Smooth muscle cell (in vitro differentiated cells): ENCODE measurements around the gene NTRK1. TPM values are rescaled to one million over a fixed set of nuclear protein-coding genes. Genes with fewer than 3 reads are reported as not detected.

ENCODE experiments used
- DNase-seq: peaks from one replicate; lab custom pipeline; 2025; ENCODE audit not compliant: unreplicated experiment; lab: John Stamatoyannopoulos, UW
- H2AFZ ChIP-seq: fragments of 200-600 bp; sonication (generic); 2 replicates; pipeline ENCODE4 v1.6.0; 2016; ENCODE audit warnings: antibody characterized with exemption, low read depth, mild to moderate bottlenecking
- H3F3A ChIP-seq: fragments of 200-600 bp; sonication (generic); 2 replicates; pipeline ENCODE4 v1.6.0; 2017; ENCODE audit warnings: antibody characterized with exemption, low read depth
- H3K27ac ChIP-seq: fragments of 200-600 bp; sonication (generic); 2 replicates; pipeline ENCODE4 v1.5.1; 2016; ENCODE audit warnings: low read depth, mild to moderate bottlenecking
- H3K27me3 ChIP-seq: fragments of 200-600 bp; sonication (generic); 2 replicates; pipeline ENCODE4 v1.6.1; 2016; ENCODE audit warnings: low read depth, mild to moderate bottlenecking
- H3K36me3 ChIP-seq: fragments of 200-600 bp; sonication (generic); 2 replicates; pipeline ENCODE4 v1.5.1; 2016; ENCODE audit warnings: low read depth
- H3K4me1 ChIP-seq: fragments of 200-600 bp; sonication (generic); 2 replicates; pipeline ENCODE4 v1.5.1; 2016; ENCODE audit warnings: low read depth
- H3K4me2 ChIP-seq: fragments of 200-600 bp; sonication (generic); 2 replicates; pipeline ENCODE4 v1.6.0; 2016; ENCODE audit warnings: mild to moderate bottlenecking
- H3K4me3 ChIP-seq: fragments of 200-600 bp; sonication (generic); 2 replicates; pipeline ENCODE4 v1.5.1; 2016; ENCODE audit warnings: mild to moderate bottlenecking
- H3K79me2 ChIP-seq: fragments of 200-600 bp; sonication (generic); 2 replicates; pipeline ENCODE4 v1.6.0; 2016; ENCODE audit warnings: low read depth, mild to moderate bottlenecking
- H3K9ac ChIP-seq: fragments of 200-600 bp; sonication (generic); 2 replicates; pipeline ENCODE4 v1.6.0; 2016; ENCODE audit warnings: low read depth
- H3K9me3 ChIP-seq: fragments of 200-600 bp; sonication (generic); replicated peaks from 2 replicates; pipeline ENCODE4 v1.5.1; 2016; ENCODE audit warnings: low read depth
- H4K20me1 ChIP-seq: fragments of 200-600 bp; sonication (generic); 2 replicates; pipeline ENCODE4 v1.6.0; 2016; ENCODE audit warnings: low read depth
- WGBS: methylation state at CpG from one replicate; pipeline ENCODE4 v1.1.7; 2016; ENCODE audit warnings: low lambda C conversion rate; 5-methylcytosine and 5-hydroxymethylcytosine counted together
- polyA plus RNA-seq: library from polyadenylated mRNA; unstranded; fragments of >200 nt; fragmentation: Nextera tagmentation; extraction: Ambion mirVana; gene quantifications from 2 replicates; pipeline ENCODE4 v1.2.1, GENCODE V29; 2016
- total RNA-seq: library from RNA; depleted of rRNA; stranded (reverse); fragments of >200 nt; gene quantifications from 2 replicates; pipeline ENCODE4 v1.2.3, GENCODE V29; 2014
- TF ChIP-seq, protein P1 (sequence below): fragments of 200-600 bp; sonication (generic); IDR thresholded peaks from 2 replicates; pipeline ENCODE4 v1.5.1; 2017; ENCODE audit warnings: borderline replicate concordance, mild to moderate bottlenecking, antibody characterized with exemption; ENCODE audit not compliant: insufficient read depth, poor library complexity, severe bottlenecking

The NTRK1 gene
- total and polyA plus RNA-seq, 2 experiments from 2014 or later, result 0.85 to 3.6 TPM

DNA sequence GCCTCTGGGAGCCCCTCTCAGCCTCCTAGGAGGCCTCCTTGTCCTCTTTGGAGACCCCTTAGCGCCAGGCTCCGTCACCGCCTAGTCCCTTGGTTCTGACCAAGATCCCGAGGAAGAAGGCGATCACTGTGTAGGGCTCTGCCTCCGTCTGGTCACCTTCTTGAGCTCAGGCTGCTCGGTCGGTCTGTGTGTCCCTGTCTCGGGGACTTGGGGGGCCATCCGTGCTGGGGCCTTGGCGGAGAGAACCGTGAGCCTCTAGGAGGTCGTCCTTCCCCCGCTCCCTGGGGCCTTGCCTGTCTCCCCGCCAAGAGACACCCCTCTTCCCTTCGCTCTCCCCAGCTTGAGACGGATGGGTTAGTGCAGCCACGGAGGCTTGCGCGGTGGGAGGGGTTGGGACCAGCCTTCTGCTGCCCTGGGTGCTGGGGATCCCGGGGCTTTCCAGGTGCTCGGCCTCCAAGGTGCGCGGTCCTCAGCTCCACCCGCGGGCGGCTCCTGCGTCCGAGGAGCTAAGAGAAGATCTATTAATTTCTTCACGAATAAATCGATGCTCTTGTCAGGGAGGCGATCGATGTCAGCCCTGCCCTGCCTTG is 1.0 kb upstream of the NTRK1 start:
- Histone ChIP-seq H3K27me3 (peaks cover 14% of the 10 kb centered on the region), H4K20me1 (no peaks in the 10 kb centered on the region), H3K4me1 (peaks cover 29% of the 10 kb centered on the region), H3K4me2 (peak overlapping the region; percentile 96), H3K36me3 (no peaks in the 10 kb centered on the region), H3K4me3 (peak overlapping the region; percentile 57), H2AFZ (peak overlapping the region; percentile 67), H3K79me2 (no peaks in the 10 kb centered on the region), H3K9ac (no peak overlapping the region), H3K27ac (no peak overlapping the region), H3F3A (peaks cover 4% of the 10 kb centered on the region), H3K9me3 (no peaks in the 10 kb centered on the region)
- 6% methylated on average over 32 of the region's 33 CpGs for WGBS
- TF ChIP-seq, protein P1, sequence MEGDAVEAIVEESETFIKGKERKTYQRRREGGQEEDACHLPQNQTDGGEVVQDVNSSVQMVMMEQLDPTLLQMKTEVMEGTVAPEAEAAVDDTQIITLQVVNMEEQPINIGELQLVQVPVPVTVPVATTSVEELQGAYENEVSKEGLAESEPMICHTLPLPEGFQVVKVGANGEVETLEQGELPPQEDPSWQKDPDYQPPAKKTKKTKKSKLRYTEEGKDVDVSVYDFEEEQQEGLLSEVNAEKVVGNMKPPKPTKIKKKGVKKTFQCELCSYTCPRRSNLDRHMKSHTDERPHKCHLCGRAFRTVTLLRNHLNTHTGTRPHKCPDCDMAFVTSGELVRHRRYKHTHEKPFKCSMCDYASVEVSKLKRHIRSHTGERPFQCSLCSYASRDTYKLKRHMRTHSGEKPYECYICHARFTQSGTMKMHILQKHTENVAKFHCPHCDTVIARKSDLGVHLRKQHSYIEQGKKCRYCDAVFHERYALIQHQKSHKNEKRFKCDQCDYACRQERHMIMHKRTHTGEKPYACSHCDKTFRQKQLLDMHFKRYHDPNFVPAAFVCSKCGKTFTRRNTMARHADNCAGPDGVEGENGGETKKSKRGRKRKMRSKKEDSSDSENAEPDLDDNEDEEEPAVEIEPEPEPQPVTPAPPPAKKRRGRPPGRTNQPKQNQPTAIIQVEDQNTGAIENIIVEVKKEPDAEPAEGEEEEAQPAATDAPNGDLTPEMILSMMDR, result no peak
- DNase-seq, result no peak

DNA sequence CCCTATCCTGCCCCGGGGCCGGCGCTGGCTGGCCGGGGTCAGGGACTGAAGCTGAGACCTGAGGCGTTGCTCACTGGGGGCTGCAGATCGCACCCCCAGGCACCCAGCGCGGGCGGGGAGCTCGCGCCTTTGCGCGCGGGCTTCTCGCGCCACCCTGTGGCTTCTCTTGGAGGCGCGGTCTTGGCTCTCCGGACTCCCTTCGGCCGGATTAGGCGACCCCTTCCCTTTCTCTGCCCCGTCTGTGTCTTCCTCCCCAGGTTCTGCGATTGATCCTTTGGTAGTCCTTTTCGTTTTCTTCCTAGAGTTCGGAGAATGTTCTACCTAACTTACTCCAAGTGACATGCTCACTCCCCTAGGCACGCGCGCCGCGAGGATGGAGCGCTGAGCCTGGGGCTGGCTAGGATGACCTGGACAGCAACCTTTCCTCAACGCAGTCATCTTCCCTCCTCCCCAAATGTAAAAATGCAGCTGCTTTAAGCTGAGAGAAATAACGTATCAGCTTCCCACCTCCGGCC is 495 bp upstream of the NTRK1 start:
- Histone ChIP-seq H3F3A (peaks cover 4% of the 10 kb centered on the region), H3K9ac (no peak overlapping the region), H3K4me2 (peak overlapping the region; percentile 96), H3K27me3 (peaks cover 14% of the 10 kb centered on the region), H3K4me3 (peak overlapping the region; percentile 57), H3K9me3 (no peaks in the 10 kb centered on the region), H3K79me2 (no peaks in the 10 kb centered on the region), H4K20me1 (no peaks in the 10 kb centered on the region), H3K4me1 (peaks cover 29% of the 10 kb centered on the region), H2AFZ (peak overlapping the region; percentile 67), H3K36me3 (no peaks in the 10 kb centered on the region), H3K27ac (no peak overlapping the region)
- WGBS, result 1% methylated on average over 33 of the region's 35 CpGs
- DNase-seq, result peak; percentile 30
- TF ChIP-seq, protein P1, result peak; percentile 73

DNA sequence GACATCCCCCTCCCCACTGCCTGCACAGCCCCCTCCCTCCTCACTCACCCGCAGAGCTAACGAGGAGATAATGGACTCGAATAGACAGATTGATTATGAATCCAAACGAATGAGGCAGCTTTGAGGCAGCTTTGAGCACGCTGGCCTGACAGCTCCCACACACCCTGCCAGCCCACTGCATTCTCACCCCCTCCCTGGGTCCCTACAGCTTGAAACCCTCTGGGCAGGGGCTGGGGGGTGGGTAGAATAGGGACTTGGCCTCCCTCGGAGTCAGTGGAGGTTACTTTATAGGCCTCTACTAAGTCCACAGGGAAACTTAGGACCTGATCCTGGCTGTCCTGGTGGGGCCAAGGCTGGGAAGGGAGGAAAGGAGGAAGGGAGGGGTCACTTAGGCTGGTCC is 1.9 kb downstream of the NTRK1 start:
- Histone ChIP-seq H3F3A (peaks cover 4% of the 10 kb centered on the region), H3K9ac (no peak overlapping the region), H2AFZ (no peak overlapping the region), H3K79me2 (no peaks in the 10 kb centered on the region), H3K27ac (no peak overlapping the region), H3K4me1 (peaks cover 29% of the 10 kb centered on the region), H3K4me3 (no peak overlapping the region), H3K4me2 (peak overlapping the region; percentile 6), H3K36me3 (no peaks in the 10 kb centered on the region), H3K9me3 (no peaks in the 10 kb centered on the region), H3K27me3 (peaks cover 14% of the 10 kb centered on the region), H4K20me1 (no peaks in the 10 kb centered on the region)
- DNase-seq, result no peak
- 36% methylated on average over 6 of the region's 6 CpGs for WGBS
- TF ChIP-seq, protein P1, result no peak
